ENCODE measurements around the gene OR5V1.

GRCh38 chr6:29375191-29375590 lies 6.5 kb upstream of the OR5V1 start, which contains the start of gene OR12D3:
- TF ChIP-seq PPARA (CRISPR knock-in tag; IDR thresholded peaks at IDR 0.05; ENCODE audit: borderline replicate concordance) (no peak), TOX (CRISPR knock-in tag; IDR thresholded peaks at IDR 0.05; ENCODE audit: borderline replicate concordance) (no peak), ZFP30 (CRISPR knock-in tag; IDR thresholded peaks at IDR 0.05) (no peak), ZC3H10 (CRISPR knock-in tag; IDR thresholded peaks at IDR 0.05) (no peak), ZNF565 (CRISPR knock-in tag; conservative IDR thresholded peaks at IDR 0.05; ENCODE audit: low read depth) (no peak)
- TF ChIP-seq, protein P1, sequence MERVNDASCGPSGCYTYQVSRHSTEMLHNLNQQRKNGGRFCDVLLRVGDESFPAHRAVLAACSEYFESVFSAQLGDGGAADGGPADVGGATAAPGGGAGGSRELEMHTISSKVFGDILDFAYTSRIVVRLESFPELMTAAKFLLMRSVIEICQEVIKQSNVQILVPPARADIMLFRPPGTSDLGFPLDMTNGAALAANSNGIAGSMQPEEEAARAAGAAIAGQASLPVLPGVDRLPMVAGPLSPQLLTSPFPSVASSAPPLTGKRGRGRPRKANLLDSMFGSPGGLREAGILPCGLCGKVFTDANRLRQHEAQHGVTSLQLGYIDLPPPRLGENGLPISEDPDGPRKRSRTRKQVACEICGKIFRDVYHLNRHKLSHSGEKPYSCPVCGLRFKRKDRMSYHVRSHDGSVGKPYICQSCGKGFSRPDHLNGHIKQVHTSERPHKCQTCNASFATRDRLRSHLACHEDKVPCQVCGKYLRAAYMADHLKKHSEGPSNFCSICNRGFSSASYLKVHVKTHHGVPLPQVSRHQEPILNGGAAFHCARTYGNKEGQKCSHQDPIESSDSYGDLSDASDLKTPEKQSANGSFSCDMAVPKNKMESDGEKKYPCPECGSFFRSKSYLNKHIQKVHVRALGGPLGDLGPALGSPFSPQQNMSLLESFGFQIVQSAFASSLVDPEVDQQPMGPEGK (CRISPR knock-in tag; IDR thresholded peaks at IDR 0.05; ENCODE audit: borderline replicate concordance), result no peak
